ENCODE results near the gene GLI3.

Gene GLI3

GRCh38 chr7:42100156-42100508 is 136.9 kb downstream of the GLI3 start:
- Histone ChIP-seq H3K4me3 (no peak overlapping the region), H3K27me3 (no peaks in the 10 kb centered on the region), H3K4me2 (peak overlapping the region in 4 of 11 experiments; percentile 7 to 31 (median 20); a peak in 5 of 22 replicates), H3K4me1 (peaks cover 25 to 79% (median 46%) of the 10 kb centered on the region in 10 experiments), H4K20me1 (no peaks in the 10 kb centered on the region), H3K27ac (no peak overlapping the region; a peak in 1 of 22 replicates), H3K9me3 (replicated peaks in 1 of 11) (no peaks in the 10 kb centered on the region), H3K36me3 (peaks cover 0 to 10% (median 0%) of the 10 kb centered on the region in 11 experiments; a peak in 1 of 22 replicates), H3K9ac (no peak overlapping the region)
- no peak for TF ChIP-seq Cebpa-rat (IDR thresholded peaks at IDR 0.05)

GRCh38 chr7:42099470-42100155 is 137.4 kb downstream of the GLI3 start:
- H3K9ac ChIP-seq = no peak overlapping the region
- H4K20me1 ChIP-seq = no peaks in the 10 kb centered on the region
- H3K4me1 ChIP-seq = peaks cover 25 to 79% (median 47%) of the 10 kb centered on the region in 10 experiments
- H3K36me3 ChIP-seq = peaks cover 0 to 15% (median 0%) of the 10 kb centered on the region in 11 experiments; a peak in 1 of 22 replicates
- no peak overlapping the region for H3K4me3 ChIP-seq
- no peak overlapping the region; a peak in 1 of 22 replicates for H3K27ac ChIP-seq
- TF ChIP-seq Cebpa-rat (IDR thresholded peaks at IDR 0.05) = no peak
- H3K27me3 ChIP-seq = no peaks in the 10 kb centered on the region
- H3K9me3 ChIP-seq (replicated peaks in 1 of 11) = no peaks in the 10 kb centered on the region
- peak overlapping the region in 4 of 11 experiments; percentile 7 to 31 (median 20); a peak in 3 of 22 replicates for H3K4me2 ChIP-seq

- no peaks in the 10 kb centered on the region for H3K9me3 ChIP-seq (replicated peaks in 1 of 11)
- H3K27me3 ChIP-seq = no peaks in the 10 kb centered on the region
- peak overlapping the region in 2 of 11 experiments; percentile 11 to 14; a peak in 2 of 22 replicates for H3K4me2 ChIP-seq
- H3K9ac ChIP-seq = no peak overlapping the region
- no peak for TF ChIP-seq Cebpa-rat (IDR thresholded peaks at IDR 0.05)
- peaks cover 0 to 14% (median 0%) of the 10 kb centered on the region in 11 experiments; a peak in 1 of 22 replicates for H3K36me3 ChIP-seq
- peaks cover 25 to 79% (median 47%) of the 10 kb centered on the region in 10 experiments for H3K4me1 ChIP-seq
- H3K27ac ChIP-seq = no peak overlapping the region
- H3K4me3 ChIP-seq = no peak overlapping the region
- no peaks in the 10 kb centered on the region for H4K20me1 ChIP-seq
Observed at GRCh38 chr7:42099066-42099465, 137.9 kb downstream of the GLI3 start.

- peak overlapping the region in 2 of 11 experiments; percentile 26 to 35; a peak in 2 of 22 replicates for H3K27ac ChIP-seq
- peak overlapping the region in 7 of 11 experiments; percentile 22 to 65 (median 32); a peak in 10 of 22 replicates for H3K4me2 ChIP-seq
Observed at GRCh38 chr7:42097752-42098151, 139.3 kb downstream of the GLI3 start.

GRCh38 chr7:42096681-42097561 is 140.1 kb downstream of the GLI3 start:
- Histone ChIP-seq H3K4me1 (peaks cover 7 to 59% (median 32%) of the 10 kb centered on the region in 10 experiments; a peak in 18 of 20 replicates), H3K4me2 (peak overlapping the region in 7 of 11 experiments; percentile 30 to 65 (median 56); a peak in 8 of 22 replicates), H3K4me3 (no peak overlapping the region), H3K9me3 (replicated peaks in 1 of 11) (no peaks in the 10 kb centered on the region), H3K36me3 (0 out of 22 replicates have a peak, but pooled peaks cover 0 to 6% (median 0%) of the 10 kb centered on the region in 11 experiments), H4K20me1 (no peaks in the 10 kb centered on the region), H3K27ac (peak overlapping the region in 5 of 11 experiments; percentile 25 to 38 (median 35); a peak in 5 of 22 replicates), H3K27me3 (no peaks in the 10 kb centered on the region), H3K9ac (no peak overlapping the region)
- TF ChIP-seq Cebpa-rat (IDR thresholded peaks at IDR 0.05) = no peak

More at GRCh38 chr7:42097752-42098151, 139.3 kb downstream of the GLI3 start:
- Histone ChIP-seq H3K36me3 (0 out of 22 replicates have a peak, but pooled peaks cover 0 to 6% (median 0%) of the 10 kb centered on the region in 11 experiments), H4K20me1 (no peaks in the 10 kb centered on the region), H3K4me1 (peaks cover 14 to 66% (median 38%) of the 10 kb centered on the region in 10 experiments; a peak in 19 of 20 replicates), H3K4me3 (no peak overlapping the region), H3K9me3 (replicated peaks in 1 of 11) (no peaks in the 10 kb centered on the region), H3K9ac (no peak overlapping the region), H3K27me3 (no peaks in the 10 kb centered on the region)
- no peak for TF ChIP-seq Cebpa-rat (IDR thresholded peaks at IDR 0.05)

- Histone ChIP-seq H3K27me3 (no peaks in the 10 kb centered on the region), H3K27ac (peak overlapping the region in 4 of 11 experiments; percentile 7 to 38 (median 27); a peak in 4 of 22 replicates), H3K4me1 (peaks cover 7 to 59% (median 32%) of the 10 kb centered on the region in 10 experiments; a peak in 18 of 20 replicates), H3K9me3 (replicated peaks in 1 of 11) (no peaks in the 10 kb centered on the region), H3K9ac (no peak overlapping the region), H3K4me3 (no peak overlapping the region), H4K20me1 (no peaks in the 10 kb centered on the region), H3K36me3 (0 out of 22 replicates have a peak, but pooled peaks cover 0 to 6% (median 0%) of the 10 kb centered on the region in 11 experiments), H3K4me2 (peak overlapping the region in 8 of 11 experiments; percentile 29 to 65 (median 56); a peak in 14 of 22 replicates)
- TF ChIP-seq Cebpa-rat (IDR thresholded peaks at IDR 0.05) = no peak
Observed at GRCh38 chr7:42096268-42096667, 140.7 kb downstream of the GLI3 start.

- H3K27me3 ChIP-seq = no peaks in the 10 kb centered on the region
- no peak overlapping the region for H3K4me3 ChIP-seq
- H3K27ac ChIP-seq = peak overlapping the region in 3 of 11 experiments; percentile 7 to 38 (median 25); a peak in 2 of 22 replicates
- no peaks in the 10 kb centered on the region for H4K20me1 ChIP-seq
- H3K9ac ChIP-seq = no peak overlapping the region
- no peaks in the 10 kb centered on the region for H3K9me3 ChIP-seq (replicated peaks in 1 of 11)
- peak overlapping the region in 9 of 11 experiments; percentile 23 to 65 (median 56); a peak in 14 of 22 replicates for H3K4me2 ChIP-seq
- peaks cover 7 to 54% (median 31%) of the 10 kb centered on the region in 10 experiments; a peak in 18 of 20 replicates for H3K4me1 ChIP-seq
- H3K36me3 ChIP-seq = 0 out of 22 replicates have a peak, but pooled peaks cover 0 to 6% (median 0%) of the 10 kb centered on the region in 11 experiments
- no peak for TF ChIP-seq Cebpa-rat (IDR thresholded peaks at IDR 0.05)
Observed at GRCh38 chr7:42095791-42096190, 141.2 kb downstream of the GLI3 start.

- Histone ChIP-seq H3K4me1 (peaks cover 7 to 43% (median 27%) of the 10 kb centered on the region in 10 experiments; a peak in 18 of 20 replicates), H3K27me3 (no peaks in the 10 kb centered on the region), H3K27ac (no peak overlapping the region), H3K4me3 (no peak overlapping the region), H3K9me3 (replicated peaks in 1 of 11) (no peaks in the 10 kb centered on the region), H3K4me2 (no peak overlapping the region), H3K9ac (no peak overlapping the region), H3K36me3 (0 out of 22 replicates have a peak, but pooled peaks cover 0 to 6% (median 0%) of the 10 kb centered on the region in 11 experiments), H4K20me1 (no peaks in the 10 kb centered on the region)
- TF ChIP-seq Cebpa-rat (IDR thresholded peaks at IDR 0.05) = no peak
Observed at GRCh38 chr7:42093349-42093905, 143.6 kb downstream of the GLI3 start.

All from BLaER1 treated with 17β-estradiol and CSF1 and Interleukin-3, amounts not matched to agents 10 nM and 100 nM (cell line).